ENCODE measurements around the gene BBS9.
A peak's percentile ranks its signal among the peaks of the same experiment; 100 is the strongest.

Gene BBS9

GRCh38 chr7:33589911-33590310 is 460.5 kb downstream of the BBS9 start:
- no peak for TF ChIP-seq CTCF (IDR thresholded peaks at IDR 0.05; ENCODE audit: control insufficient read depth, insufficient read depth, low read depth, low read length, missing control alignments)
- no peak overlapping the region for H3K4me3 ChIP-seq (ENCODE audit: control insufficient read depth, low read depth, low read length)
- DNase-seq (ENCODE audit: low read depth) = no peak

GRCh38 chr7:33590916-33591315 is 461.6 kb downstream of the BBS9 start:
- DNase-seq (ENCODE audit: low read depth) = no peak

GRCh38 chr7:33591490-33591889 is 462.1 kb downstream of the BBS9 start:
- H3K4me3 ChIP-seq (ENCODE audit: control insufficient read depth, low read depth, low read length) = no peak overlapping the region
- TF ChIP-seq CTCF (IDR thresholded peaks at IDR 0.05; ENCODE audit: control insufficient read depth, insufficient read depth, low read depth, low read length, missing control alignments) = no peak
- DNase-seq (ENCODE audit: low read depth) = no peak

More at GRCh38 chr7:33590916-33591315, 461.6 kb downstream of the BBS9 start:
- no peak overlapping the region for H3K4me3 ChIP-seq (ENCODE audit: control insufficient read depth, low read depth, low read length)
- no peak for TF ChIP-seq CTCF (IDR thresholded peaks at IDR 0.05; ENCODE audit: control insufficient read depth, insufficient read depth, low read depth, low read length, missing control alignments)

GRCh38 chr7:33592718-33593117 is 463.4 kb downstream of the BBS9 start:
- DNase-seq (ENCODE audit: low read depth) = no peak
- no peak for TF ChIP-seq CTCF (IDR thresholded peaks at IDR 0.05; ENCODE audit: control insufficient read depth, insufficient read depth, low read depth, low read length, missing control alignments)
- H3K4me3 ChIP-seq (ENCODE audit: control insufficient read depth, low read depth, low read length) = no peak overlapping the region

GRCh38 chr7:33593611-33594010 is 464.2 kb downstream of the BBS9 start:
- no peak for TF ChIP-seq CTCF (IDR thresholded peaks at IDR 0.05; ENCODE audit: control insufficient read depth, insufficient read depth, low read depth, low read length, missing control alignments)
- no peak for DNase-seq (ENCODE audit: low read depth)

GRCh38 chr7:33596686-33597085 is 467.3 kb downstream of the BBS9 start:
- DNase-seq (ENCODE audit: low read depth) = peak; percentile 16
- no peak for TF ChIP-seq CTCF (IDR thresholded peaks at IDR 0.05; ENCODE audit: control insufficient read depth, insufficient read depth, low read depth, low read length, missing control alignments)
- no peak overlapping the region for H3K4me3 ChIP-seq (ENCODE audit: control insufficient read depth, low read depth, low read length)

More at GRCh38 chr7:33593611-33594010, 464.2 kb downstream of the BBS9 start:
- H3K4me3 ChIP-seq (ENCODE audit: control insufficient read depth, low read depth, low read length) = no peak overlapping the region

- no peak for TF ChIP-seq CTCF (IDR thresholded peaks at IDR 0.05; ENCODE audit: control insufficient read depth, insufficient read depth, low read depth, low read length, missing control alignments)
- H3K4me3 ChIP-seq (ENCODE audit: control insufficient read depth, low read depth, low read length) = no peak overlapping the region
- DNase-seq (ENCODE audit: low read depth) = no peak
Measured at GRCh38 chr7:33597181-33597580, 467.8 kb downstream of the BBS9 start.
